T-helper 1 cell treated with Interleukin-12 subunit alpha and Interleukin-12 subunit beta and Interleukin-4 antibody, amounts not matched to agents 30 μg/mL and 1 μg/mL, for 36 hours (primary cell): Measurements from ENCODE around the gene ZFYVE28.
"Not testable (repeated sequence)": the region's sequence is repeated elsewhere in the genome, so short reads cannot be mapped to it uniquely, and the experiment has no call there.

Experiments
- H3K27ac Mint-ChIP-seq: one replicate; pipeline ENCODE4 v1.8.0; 2021; ENCODE audit warnings: mild to moderate bottlenecking, mixed read lengths
- H3K27me3 Mint-ChIP-seq: one replicate; pipeline ENCODE4 v1.8.0; 2021; ENCODE audit warnings: low read depth, mixed read lengths
- H3K36me3 Mint-ChIP-seq: one replicate; pipeline ENCODE4 v1.8.0; 2021; ENCODE audit warnings: low read depth, mixed read lengths
- H3K4me1 Mint-ChIP-seq: one replicate; pipeline ENCODE4 v1.8.0; 2021; ENCODE audit warnings: low read depth, mixed read lengths
- H3K4me3 Mint-ChIP-seq: one replicate; pipeline ENCODE4 v1.8.0; 2021; ENCODE audit warnings: mild to moderate bottlenecking, moderate library complexity, mixed read lengths
- H3K9me3 Mint-ChIP-seq: one replicate; pipeline ENCODE4 v1.8.0; 2021; ENCODE audit warnings: mixed read lengths

ZFYVE28 gene

DNA sequence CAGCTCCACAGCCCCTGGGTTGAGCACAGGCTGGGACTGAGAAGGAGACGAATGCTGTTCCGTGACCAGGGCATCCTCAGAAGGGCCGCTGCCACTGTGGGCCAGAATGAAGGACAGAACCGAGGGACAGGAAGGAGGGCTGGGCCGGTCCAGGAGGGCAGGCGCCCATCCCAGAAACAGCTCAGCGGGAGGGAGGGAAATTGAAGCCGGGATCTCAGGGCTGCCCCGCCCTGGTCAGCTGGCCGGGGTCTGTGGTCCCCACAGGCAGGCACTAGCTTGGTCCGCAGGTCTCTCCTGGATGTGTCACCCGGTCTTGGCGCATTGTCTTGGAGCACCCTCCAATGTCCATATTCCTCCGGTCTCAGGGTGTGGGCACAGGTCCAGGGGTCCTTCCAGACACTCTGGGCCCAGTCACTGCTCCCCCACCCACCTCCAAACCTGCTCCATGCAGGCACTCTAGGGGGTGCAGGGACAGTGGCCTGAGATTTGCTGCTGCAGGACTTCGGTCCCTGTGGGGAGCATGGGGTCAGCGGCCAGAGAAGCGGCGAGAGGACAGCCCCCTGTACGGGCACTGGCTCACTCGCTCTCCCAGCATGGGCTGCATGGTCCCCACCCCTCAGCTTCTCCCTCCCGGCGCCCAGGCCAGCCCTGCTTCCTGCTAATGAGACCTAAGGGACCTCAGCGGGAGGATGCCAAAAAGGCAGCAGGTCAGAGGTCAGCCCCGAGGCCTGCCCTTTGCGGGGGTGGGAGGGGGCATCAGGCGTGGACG lies 132.6 kb downstream of the ZFYVE28 start:
- no peaks in the 10 kb centered on the region for H3K27me3 Mint-ChIP-seq
- no peaks in the 10 kb centered on the region for H3K9me3 Mint-ChIP-seq
- peaks cover 4% of the 10 kb centered on the region for H3K36me3 Mint-ChIP-seq
- H3K27ac Mint-ChIP-seq = peak overlapping the region; percentile 41
- H3K4me3 Mint-ChIP-seq = no peak overlapping the region
- peaks cover 35% of the 10 kb centered on the region for H3K4me1 Mint-ChIP-seq

DNA sequence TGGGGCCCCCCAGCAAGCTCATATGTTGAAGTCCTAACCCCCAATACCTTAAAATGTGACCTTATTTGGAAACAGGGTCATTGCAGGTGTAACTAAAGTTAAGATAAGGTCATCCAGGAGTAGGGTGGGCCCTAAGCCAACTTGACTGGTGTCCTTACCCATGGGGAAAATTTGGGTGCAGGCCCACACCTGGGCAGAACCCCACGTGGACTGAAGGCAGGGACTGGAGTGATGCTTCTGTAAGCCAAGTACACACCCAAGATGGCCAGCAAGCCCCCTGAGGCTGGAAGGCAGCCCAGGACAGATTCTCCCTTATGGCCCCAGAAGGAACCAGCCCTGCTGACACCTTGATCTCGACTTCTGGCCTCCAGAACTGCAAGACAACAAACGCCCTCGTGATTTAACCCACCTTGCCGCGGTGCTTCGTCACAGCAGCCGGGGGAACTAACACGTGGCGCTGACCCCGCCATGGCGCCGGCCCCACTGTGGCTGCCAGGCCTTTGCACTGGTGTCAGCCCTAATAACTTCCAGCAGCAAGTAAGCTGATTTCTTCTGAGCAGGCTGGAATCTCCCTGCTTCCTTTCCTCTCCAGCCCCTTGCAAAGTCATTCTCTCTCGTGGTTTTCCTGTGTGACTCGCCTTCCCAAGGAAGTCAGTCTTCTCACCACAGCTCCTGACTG lies 133.4 kb downstream of the ZFYVE28 start:
- Mint-ChIP-seq H3K4me3 (no peak overlapping the region), H3K4me1 (peaks cover 34% of the 10 kb centered on the region), H3K27me3 (no peaks in the 10 kb centered on the region), H3K27ac (peak overlapping the region; percentile 41), H3K36me3 (peaks cover 3% of the 10 kb centered on the region), H3K9me3 (no peaks in the 10 kb centered on the region)

DNA sequence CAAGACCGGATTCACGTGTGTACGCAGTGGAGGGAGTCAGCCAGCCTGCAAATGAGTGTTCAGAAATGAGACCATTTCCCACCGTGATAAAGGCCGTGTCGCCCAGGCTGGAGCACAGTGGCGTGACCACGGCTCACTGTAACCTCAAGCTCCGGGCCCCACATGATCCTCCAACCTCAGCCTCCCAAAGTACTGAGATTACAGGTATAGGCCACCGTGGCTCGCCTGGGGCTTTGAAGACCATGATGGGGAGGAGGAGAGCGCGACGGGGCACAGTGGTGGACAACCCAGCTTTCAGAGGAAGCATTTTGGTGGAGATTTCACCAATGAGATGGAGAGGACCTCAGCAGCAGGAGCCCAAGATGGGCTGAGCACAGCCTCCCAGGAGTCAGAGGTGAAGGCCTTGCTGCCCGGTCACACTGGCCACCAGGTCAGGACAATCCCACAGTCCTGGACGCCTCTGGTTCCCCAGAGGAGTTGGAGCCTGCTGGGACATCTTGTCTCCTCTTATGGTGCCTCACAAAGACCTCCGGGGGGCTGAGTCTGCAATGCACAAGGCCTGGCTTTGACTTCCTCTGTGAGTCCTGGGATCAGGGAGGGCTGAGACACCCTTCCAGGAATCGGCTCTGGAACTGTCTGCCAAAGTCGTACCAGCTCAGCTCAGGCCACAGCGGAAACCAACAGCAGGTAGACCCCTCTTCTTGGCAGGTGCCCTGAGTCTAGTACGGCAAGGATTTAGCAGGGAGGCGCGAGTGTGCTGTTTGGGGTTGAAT lies 134.1 kb downstream of the ZFYVE28 start:
- Mint-ChIP-seq H3K9me3 (no peaks in the 10 kb centered on the region), H3K36me3 (peaks cover 3% of the 10 kb centered on the region), H3K4me1 (peaks cover 32% of the 10 kb centered on the region), H3K4me3 (no peak overlapping the region), H3K27ac (no peak overlapping the region), H3K27me3 (no peaks in the 10 kb centered on the region)

DNA sequence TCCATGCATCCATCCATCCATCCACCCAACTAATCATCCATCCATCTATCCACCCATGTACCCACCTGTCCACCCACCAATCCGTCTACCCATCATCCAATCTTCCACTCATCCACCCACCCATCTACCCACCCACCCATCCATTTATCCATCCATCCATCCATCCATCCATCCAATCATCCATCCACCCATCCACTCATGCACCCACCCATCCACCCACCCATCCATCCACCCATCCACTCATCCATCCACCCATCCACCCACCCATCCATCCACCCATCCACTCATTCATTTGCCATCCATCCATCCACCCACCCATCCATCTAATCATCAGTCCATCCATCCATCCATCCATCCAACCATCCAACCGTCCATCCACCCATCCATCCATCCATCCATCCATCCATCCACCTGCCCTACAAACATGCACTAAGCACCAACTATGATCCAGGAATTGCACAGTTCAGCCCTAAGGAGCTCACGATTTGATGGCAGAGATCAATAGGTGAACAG lies 135.2 kb downstream of the ZFYVE28 start:
- Mint-ChIP-seq H3K4me1 (peaks cover 32% of the 10 kb centered on the region), H3K36me3 (peaks cover 3% of the 10 kb centered on the region), H3K27ac (peak overlapping the region; percentile 75), H3K4me3 (peak overlapping the region; percentile 51), H3K27me3 (no peaks in the 10 kb centered on the region), H3K9me3 (no peaks in the 10 kb centered on the region)

DNA sequence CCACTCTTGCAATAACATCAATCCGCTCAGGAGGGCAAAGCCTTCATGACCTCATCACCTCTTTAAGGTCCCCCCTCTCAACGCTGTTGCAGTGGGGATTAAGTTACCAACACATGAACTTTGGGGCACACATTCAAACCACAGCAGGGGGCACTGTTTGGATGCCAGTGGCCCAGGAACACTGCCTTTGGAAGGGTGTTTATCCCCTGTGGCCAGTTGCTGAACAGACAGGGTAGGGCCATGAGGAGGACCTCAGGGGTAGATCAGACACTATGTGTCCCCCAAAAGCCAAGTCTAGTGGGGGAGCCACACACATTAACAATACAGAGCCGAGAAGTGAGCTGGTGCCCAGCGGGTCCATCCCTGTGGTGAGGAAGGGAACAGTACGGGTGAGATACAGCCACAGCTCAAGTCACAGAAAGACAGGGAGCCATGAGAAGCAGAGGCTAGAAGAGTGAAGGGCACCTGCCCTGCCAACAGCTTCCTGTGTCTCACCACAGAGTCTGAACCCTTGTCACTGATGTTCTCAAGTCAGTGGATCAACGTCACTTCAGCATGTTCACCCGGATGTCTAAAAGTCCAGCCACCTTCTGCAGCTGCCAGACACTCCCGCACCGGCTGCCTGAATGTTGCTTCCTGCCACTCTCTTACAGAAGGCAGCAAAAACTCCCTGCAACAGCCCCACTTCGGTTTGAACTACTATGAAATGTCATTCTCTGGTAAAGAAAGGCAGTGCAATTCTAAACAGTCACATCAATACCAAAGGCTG lies 136.7 kb downstream of the ZFYVE28 start:
- H3K36me3 Mint-ChIP-seq = peaks cover 3% of the 10 kb centered on the region

DNA sequence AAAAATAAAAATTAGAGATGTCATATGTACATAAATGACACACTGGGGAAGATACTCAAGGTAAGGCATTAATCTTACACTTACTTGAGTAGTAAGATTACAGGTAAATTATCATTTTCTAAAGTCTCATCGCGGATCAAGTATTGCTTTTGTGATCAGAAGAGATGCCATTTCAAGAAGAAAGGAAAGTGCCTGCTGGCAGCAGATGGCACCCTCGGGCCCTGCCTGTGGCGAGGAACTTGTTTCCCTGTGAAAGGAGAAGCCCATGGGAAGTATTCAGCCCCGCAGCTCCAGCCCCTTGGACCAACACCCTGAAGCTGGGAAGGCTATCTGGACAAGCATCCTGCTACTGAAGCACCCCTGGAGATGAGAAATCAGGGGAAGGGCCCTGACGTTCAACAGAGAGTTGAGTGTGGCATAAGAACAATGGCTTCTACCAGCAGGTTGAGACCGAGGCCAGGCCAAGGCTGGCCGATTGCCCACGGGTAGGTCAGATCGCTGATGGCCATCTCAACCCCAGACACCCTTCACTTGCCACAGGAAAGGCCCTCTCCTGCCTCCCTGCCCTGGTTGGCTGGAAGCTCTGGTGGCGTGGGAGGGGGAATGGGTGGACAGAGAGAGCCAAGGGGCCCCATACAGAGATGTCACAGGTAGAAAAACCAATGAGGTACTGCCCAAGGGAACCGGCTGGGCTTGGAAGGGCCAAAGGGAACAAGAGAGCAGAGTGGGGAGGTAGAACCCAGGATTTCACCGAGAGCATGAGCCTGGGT lies 137.7 kb downstream of the ZFYVE28 start:
- no peak overlapping the region for H3K4me3 Mint-ChIP-seq
- H3K36me3 Mint-ChIP-seq = peaks cover 3% of the 10 kb centered on the region
- H3K4me1 Mint-ChIP-seq = peaks cover 31% of the 10 kb centered on the region
- H3K27me3 Mint-ChIP-seq = no peaks in the 10 kb centered on the region
- peak overlapping the region; percentile 96 for H3K27ac Mint-ChIP-seq
- H3K9me3 Mint-ChIP-seq = no peaks in the 10 kb centered on the region

More for the DNA sequence above, 136.7 kb downstream of the ZFYVE28 start:
- Mint-ChIP-seq H3K4me1 (peaks cover 32% of the 10 kb centered on the region), H3K27ac (peak overlapping the region; percentile 96), H3K4me3 (peak overlapping the region; percentile 73), H3K27me3 (no peaks in the 10 kb centered on the region), H3K9me3 (no peaks in the 10 kb centered on the region)

DNA sequence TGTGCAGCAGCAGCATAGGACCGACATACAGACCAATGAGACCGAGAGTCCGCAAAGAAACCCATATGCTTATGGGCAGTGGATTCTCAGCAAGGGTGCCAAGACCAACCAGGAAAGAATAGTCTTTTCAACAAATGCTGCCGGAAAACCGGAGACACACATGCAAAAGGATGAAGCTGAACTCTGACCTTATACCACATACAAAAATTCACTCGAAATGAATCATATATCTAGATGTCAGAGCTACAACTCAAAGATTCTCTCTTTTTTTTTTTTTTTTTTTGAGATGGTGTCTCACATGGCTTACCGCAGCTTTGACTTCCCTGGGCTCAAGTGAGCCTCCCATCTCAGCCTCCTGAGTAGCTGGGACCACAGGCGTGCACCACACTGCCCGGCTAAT lies 140.5 kb downstream of the ZFYVE28 start:
- Mint-ChIP-seq H3K4me3 (no peak overlapping the region), H3K36me3 (peaks cover 3% of the 10 kb centered on the region), H3K4me1 (peaks cover 20% of the 10 kb centered on the region), H3K9me3 (no peaks in the 10 kb centered on the region), H3K27ac (no peak overlapping the region), H3K27me3 (no peaks in the 10 kb centered on the region)

DNA sequence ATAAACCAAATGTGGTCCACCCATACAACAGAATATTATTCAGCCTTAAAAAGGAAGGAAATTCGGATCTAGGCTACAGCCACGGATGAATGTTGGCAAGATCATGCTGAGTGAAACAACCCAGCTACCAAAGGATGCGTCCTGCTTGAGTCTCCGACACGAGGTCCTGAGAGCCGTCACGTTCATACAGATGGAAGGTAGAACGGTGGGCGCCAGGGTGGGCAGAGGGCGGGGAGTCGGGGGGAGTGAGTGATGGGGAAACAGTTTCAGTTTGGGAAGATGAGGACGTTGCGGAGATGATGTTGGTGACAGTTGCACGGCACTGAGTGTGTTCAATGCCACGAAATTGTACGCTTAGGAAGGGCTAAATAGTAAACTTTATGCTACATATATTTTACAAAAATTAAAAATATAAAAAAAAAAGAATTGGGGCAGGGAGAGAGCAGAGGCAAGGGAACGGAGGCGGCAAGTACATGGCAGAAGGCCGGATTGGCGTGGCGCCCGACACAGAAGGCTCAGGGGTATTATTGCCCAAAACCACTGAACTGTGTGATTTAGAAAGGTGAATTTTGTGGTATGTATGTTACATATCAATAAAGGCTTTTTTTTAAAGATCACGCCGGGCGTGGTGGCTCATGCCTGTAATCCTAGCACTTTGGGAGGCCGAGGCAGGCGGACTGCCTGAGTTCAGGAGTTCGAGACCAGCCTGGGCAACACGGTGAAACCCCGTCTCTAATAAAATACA lies 141.7 kb downstream of the ZFYVE28 start:
- H3K27me3 Mint-ChIP-seq = no peaks in the 10 kb centered on the region
- H3K4me3 Mint-ChIP-seq = no peak overlapping the region
- H3K9me3 Mint-ChIP-seq = no peaks in the 10 kb centered on the region
- H3K27ac Mint-ChIP-seq = no peak overlapping the region
- no peaks in the 10 kb centered on the region for H3K36me3 Mint-ChIP-seq
- peaks cover 9% of the 10 kb centered on the region for H3K4me1 Mint-ChIP-seq

DNA sequence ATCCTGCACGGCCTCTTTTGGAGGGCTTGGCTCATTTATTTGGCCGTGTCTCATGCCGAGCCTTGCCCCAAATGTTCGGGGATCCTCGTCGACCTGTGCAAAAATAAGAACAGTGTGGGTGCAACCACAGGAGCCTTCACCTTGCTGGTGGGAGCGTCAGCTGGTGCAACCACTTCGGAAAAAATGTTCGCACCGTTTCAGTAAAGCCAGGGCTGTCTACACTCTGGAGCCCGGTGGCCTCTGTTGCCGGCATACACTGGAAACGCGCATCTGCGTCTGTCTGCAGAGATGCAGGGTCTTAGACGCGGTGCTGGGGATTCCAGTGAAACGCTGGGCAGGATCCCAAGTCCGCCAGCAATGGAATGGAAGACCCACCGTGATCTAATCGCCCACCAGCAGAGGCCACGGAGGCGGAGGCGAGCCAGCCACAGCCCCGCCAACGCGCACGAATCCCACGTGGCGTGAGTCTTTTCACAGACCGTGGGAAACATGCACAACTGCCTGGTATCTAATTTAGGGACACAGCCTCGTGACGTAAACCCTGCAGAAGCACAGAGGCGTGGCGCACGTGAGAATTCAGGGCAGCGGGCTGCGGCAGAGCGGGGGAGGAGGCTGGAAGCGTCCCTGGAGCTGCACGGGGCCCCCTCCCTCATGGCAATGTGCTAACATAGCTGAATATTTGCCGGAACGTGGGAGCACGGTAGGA lies 142.7 kb downstream of the ZFYVE28 start:
- no peak overlapping the region for H3K27ac Mint-ChIP-seq
- no peaks in the 10 kb centered on the region for H3K36me3 Mint-ChIP-seq
- H3K4me1 Mint-ChIP-seq = no peaks in the 10 kb centered on the region
- H3K9me3 Mint-ChIP-seq = no peaks in the 10 kb centered on the region
- H3K27me3 Mint-ChIP-seq = no peaks in the 10 kb centered on the region
- H3K4me3 Mint-ChIP-seq = no peak overlapping the region

DNA sequence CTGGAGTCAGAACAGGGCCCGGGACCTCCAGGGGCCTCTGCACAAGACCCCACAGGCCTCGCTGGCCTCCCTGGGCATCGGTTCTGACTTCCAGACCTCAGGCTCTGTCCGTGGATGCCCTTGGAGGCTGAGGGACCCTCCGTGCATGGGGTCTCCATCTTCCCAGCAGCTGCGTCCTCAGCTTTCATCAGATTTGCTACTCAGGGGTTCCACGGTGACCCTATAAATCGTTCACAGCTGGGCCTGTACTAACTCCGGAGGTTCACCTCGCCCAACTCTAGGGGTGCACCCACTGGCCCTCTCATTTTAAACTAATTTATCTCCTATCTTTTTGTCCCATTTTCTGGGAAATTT lies 143.4 kb downstream of the ZFYVE28 start:
- not testable (repeated sequence) for H3K4me3 Mint-ChIP-seq, H3K27ac Mint-ChIP-seq, H3K27me3 Mint-ChIP-seq, H3K4me1 Mint-ChIP-seq, H3K9me3 Mint-ChIP-seq, H3K36me3 Mint-ChIP-seq

DNA sequence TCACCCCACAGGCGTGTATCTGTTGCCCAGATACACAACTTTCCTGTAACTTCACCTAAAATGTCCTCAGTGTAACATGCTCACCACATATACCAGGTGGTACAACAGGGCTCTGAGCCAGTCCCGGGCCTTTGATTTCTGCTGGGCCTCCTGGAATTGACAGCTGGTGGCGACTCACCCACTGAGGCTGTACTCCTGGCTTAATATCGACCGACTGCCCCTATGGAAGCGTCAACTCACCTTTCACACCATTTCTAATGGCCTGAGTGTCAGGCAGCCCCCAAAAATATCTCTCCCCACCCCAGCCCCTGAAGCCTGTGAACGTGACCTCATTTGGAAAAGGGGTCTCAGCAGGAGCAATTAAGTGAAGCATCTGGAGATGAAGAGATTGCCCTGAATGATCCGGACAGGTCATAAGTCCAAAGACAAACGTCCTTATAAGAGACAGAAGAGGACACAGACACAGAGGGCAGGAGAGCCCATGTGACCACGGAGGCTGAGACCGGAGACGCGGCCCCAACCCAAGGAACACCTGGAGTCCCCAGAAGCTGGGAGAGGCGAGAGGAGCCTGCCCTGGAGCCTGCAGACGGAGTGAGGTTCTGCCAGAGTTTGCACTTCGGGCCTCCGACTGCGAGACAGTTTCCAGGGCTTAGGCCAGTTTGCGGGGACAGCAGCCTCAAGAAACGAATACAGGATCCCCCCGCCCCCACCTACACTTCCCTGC lies 144.0 kb downstream of the ZFYVE28 start:
- Mint-ChIP-seq H3K9me3 (no peaks in the 10 kb centered on the region), H3K27ac (no peak overlapping the region), H3K4me1 (no peaks in the 10 kb centered on the region), H3K4me3 (no peak overlapping the region), H3K27me3 (no peaks in the 10 kb centered on the region), H3K36me3 (no peaks in the 10 kb centered on the region)

DNA sequence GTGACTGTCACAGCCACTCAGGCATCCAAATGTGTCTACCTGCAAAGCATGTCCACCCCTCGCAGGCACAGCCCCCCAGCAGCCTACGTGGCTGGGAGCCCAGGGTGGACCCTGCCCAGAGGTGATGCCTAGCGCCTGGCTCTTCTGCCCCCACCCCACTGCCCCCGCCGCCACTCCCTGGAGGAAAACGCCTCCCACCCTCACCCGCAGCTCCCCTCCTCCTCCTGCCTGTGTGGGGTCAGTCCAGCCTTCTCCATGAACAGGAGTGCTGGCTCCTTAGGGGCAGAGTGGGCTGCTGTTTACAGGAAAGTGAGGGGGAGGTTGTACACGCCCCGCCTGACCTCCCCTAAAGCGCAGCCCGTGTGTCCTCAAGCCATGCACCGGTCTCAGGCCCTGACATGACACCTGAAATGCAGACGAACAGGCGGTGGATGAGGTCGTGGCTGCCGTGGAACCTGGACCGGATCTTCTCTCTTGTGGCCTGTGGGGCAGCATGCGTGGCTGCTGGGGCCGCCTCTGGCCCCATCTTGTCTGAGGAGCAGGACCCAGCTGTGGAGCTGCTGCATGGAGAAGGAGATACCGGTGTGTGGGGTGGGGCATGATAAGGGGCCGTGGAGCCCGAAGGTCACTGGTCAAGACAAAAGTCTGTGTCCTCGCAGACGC lies 144.7 kb downstream of the ZFYVE28 start:
- no peak overlapping the region for H3K27ac Mint-ChIP-seq
- no peaks in the 10 kb centered on the region for H3K9me3 Mint-ChIP-seq
- H3K4me1 Mint-ChIP-seq = no peaks in the 10 kb centered on the region
- no peak overlapping the region for H3K4me3 Mint-ChIP-seq
- H3K27me3 Mint-ChIP-seq = no peaks in the 10 kb centered on the region
- no peaks in the 10 kb centered on the region for H3K36me3 Mint-ChIP-seq
